UCSD-AML1 (cell line): Measurements from ENCODE around the gene KLF8.
"Not testable (repeated sequence)": the region's sequence is repeated elsewhere in the genome, so short reads cannot be mapped to it uniquely, and the experiment has no call there.

Source experiments
- DNase-seq: peaks from one replicate; lab custom pipeline; 2025; ENCODE audit not compliant: unreplicated experiment; lab: John Stamatoyannopoulos, UW

Gene KLF8

GRCh38 chrX:56232221-56233082 lies at the start of gene KLF8:
Gene KLF8, plus strand, starts transcription at chrX:56232356. Its CDS starts 979 bp downstream, at chrX:56233335.
- DNase-seq = no peak

- not testable (repeated sequence) for DNase-seq
These were observed 25.2 kb upstream of the KLF8 start for GRCh38 chrX:56206945-56207344.

DNA sequence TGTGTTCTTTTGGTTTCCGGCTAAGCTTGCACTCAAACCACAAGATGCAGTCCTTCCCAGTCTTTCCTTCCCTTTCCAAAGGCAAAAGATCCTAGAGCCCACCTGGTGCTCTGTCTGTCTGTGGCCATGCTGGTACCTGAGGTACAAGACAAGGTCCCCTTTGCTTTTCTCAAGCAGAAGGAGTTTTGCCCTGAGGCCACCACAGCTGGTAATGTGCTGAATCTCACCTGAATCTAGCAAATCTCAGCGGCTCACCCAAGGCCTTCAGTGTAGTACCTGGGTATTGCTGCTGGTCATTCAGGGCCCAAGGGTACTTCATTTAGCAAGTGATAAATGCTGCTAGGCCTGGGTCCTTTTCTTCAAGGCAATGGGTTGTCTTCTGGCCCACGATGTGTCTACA lies 20.5 kb upstream of the KLF8 start:
- no peak for DNase-seq

DNA sequence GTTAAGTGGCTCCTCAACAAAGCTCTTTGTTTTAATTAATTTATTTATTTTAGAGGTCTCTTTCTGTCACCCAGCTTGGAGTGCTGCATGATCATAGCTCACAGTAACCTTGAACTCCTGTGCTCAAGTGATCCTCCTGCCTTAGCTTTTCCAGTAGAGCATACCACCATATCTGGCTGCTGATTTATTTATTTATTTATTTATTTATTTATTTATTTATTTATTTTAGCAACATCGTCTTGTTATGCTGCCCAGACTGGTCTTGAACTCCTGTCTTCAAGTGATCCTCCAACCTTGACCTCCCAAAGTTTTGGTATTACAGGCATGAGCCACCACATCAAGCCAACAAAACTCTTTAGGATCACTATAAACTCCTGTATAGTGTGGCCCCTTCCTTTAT lies 15.8 kb upstream of the KLF8 start:
- DNase-seq = no peak

DNA sequence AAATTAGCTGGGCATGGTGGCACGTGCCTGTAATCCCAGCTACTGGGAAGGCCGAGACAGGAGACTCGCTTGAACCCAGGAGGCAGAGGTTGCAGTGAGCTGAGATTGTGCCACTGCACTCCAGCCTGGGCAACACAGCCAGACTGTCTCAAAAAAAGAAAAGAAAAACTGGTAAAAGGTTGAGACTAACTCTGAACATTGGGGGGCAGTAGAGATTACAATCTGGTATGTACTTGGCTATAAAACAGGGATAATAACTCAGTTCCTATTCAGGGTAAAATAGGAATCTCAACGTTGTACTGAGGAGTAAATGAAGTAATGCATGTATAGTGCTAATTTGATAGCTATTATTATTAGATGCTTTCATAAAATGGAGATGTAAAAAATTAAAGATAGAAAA lies 12.5 kb upstream of the KLF8 start:
- no peak for DNase-seq

- no peak for DNase-seq
These were observed 11.1 kb upstream of the KLF8 start for GRCh38 chrX:56221101-56221500.

DNA sequence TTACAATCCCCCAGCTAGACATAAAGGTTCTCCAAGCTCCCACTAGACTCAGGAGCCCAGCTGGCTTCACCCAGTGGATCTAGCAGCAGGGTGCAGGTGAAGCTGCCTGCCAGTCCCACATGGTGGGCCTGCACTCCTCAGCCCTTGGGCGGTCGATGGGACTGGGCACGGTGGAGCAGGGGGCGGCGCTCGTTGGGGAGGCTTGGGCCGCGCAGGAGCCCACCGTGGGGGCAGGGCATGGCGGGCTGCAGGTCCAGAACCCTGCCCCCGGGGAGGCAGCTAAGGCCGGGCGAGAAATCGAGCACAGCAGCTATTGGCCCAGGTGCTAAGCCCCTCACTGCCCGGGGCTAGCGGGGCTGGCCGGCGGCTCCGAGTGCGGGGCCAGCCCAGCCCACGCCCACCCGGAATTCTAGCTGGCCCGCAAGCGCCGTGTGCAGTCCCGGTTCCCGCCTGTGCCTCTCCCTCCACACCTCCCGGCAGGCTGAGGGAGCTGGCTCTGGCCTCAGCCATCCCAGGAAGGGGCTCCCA lies 9.6 kb upstream of the KLF8 start:
- no peak for DNase-seq

DNA sequence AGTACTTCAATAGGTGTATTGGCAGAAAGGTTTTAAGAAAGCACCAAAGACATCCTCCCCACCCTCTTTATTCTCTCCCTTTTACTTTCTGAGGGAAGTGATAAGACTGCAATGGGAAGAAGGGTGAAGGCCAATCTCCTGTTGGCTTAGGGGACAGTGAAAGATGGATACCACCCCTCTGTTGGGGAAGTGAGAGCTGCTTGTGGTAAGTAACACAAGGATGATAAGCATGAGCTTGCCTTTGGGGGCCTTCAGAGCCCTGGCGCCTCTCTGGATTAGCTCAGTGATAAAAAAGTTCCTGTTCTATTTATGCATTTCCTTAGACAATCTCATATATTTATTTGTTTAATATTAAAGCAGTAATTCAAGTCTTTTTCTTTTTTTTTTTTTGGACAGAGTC lies 5.2 kb upstream of the KLF8 start:
- no peak for DNase-seq

DNA sequence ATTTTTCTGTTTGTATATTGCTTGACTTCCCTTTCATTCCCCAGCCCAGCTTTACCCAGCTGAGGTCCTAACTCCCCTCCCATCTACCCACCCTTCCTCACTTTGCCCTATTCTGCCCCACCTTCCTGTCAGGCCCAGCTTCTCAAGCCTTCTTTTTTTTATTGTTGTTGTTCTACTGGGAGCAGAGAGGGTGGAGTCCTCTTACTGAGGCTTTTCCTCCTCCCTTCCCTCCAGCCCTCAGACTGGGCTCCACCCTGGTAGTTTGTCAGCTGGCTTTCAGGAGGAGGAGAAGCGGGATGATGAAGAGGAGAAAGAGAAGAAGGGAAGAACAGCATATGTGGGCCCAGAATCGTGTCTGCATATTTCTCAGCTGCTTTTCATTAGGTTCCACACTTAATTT lies 3.2 kb upstream of the KLF8 start:
- DNase-seq = no peak

DNA sequence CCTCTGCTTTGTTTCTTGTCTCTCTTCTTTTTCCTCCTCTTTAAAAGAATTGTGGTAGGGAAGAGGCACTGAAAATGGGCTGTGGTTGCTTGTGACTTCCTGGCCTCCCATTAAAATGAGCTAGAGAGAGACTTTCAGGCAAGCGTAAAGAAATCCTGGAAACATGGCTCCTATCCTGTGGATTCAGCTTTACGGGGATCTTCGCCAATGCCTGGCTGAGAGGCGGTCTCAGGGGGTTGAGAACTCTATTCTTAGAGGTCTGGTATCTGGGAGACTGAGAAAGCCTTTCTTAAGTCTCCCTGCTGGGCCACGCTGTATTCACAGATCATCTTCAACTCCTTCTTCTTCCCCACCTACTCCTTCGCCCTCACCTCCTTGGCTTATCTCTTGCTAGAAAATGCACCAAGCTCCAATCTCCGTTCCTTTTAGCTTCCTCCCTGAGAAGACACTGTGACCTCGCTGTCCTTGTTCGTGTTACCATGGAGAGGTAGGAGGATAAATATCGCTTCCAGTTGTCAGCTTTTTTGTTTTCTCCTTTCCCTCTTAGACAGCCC lies 542 bp upstream of the KLF8 start:
- DNase-seq = no peak

DNA sequence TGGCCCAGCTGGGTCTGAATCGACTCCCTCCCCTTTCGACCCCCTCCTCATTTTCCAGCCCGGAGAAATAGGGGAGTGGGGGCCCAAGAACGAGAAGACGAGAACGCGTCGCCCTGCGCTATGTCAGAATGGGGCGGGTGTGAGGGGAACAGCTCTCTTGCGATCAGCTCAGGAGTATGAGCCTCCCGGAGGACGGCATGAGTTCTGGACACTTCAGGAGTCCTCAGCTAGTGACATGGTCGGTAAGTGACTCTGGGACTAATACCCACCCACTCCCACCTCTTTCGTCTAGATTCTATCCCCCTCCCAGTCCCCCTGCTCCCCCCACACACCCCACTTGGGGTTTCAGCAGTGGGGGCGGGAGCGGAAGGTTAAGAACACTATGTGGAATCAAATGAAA lies 944 bp downstream of the KLF8 start:
- no peak for DNase-seq

DNA sequence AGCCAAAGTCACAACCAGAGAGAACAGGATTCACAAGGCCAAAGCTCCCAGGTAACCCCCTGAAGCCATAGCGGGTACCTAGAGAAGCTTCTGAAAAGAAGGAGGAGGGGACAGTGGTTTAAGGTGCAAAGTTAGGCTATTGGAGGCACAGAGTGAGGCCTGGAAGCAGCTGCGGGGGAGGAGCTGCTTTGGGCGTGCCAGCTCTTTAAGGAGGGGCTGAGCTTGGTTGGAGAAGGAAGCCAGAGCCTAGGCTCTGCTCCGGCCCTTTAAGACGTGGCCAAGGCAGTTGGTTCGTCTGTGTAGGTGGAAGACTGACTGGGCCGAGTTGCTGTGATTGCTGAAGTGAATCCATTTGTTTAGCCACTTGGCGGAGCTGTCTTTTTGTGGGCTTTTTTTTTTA lies 1.5 kb downstream of the KLF8 start:
- no peak for DNase-seq

DNA sequence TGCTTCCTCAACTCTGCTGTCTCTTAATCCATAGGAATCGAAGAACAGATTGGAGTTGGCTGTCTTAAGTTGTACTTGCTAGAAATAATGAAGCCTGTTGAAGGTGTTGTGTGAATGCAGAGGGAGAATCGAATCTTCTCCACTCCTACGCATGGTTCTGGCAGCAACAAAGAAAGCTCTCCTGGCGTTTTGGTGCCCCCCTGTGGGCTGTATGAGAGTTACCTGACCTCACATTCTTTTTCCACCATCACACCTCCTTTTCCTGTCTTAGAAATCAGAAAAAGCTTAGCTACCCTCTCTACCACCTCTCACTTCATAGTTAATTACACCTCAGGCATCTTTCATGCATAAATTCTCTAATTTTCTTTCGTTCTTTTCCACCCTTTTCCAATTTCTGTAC lies 16.3 kb downstream of the KLF8 start:
- DNase-seq = peak; percentile 28

GRCh38 chrX:56253832-56254703 lies 21.9 kb downstream of the KLF8 start:
- DNase-seq = no peak

GRCh38 chrX:56268888-56269287 lies 36.7 kb downstream of the KLF8 start:
- no peak for DNase-seq

- no peak for DNase-seq
These were observed 46.5 kb downstream of the KLF8 start for GRCh38 chrX:56278692-56279091.

- DNase-seq = no peak
These were observed 47.7 kb downstream of the KLF8 start for GRCh38 chrX:56279863-56280262.

GRCh38 chrX:56281789-56282188 lies 49.6 kb downstream of the KLF8 start:
- no peak for DNase-seq

- DNase-seq = no peak
These were observed 52.1 kb downstream of the KLF8 start for GRCh38 chrX:56284269-56284668.

GRCh38 chrX:56288608-56289007 lies 56.5 kb downstream of the KLF8 start:
- no peak for DNase-seq

- DNase-seq = no peak
These were observed 57.3 kb downstream of the KLF8 start for GRCh38 chrX:56289449-56289848.

GRCh38 chrX:56308726-56309125 lies 76.6 kb downstream of the KLF8 start:
- no peak for DNase-seq
